ENCODE results near the gene SCAP.
"Not testable (repeated sequence)": the region's sequence is repeated elsewhere in the genome, so short reads cannot be mapped to it uniquely, and the experiment has no call there.

SCAP gene

DNA sequence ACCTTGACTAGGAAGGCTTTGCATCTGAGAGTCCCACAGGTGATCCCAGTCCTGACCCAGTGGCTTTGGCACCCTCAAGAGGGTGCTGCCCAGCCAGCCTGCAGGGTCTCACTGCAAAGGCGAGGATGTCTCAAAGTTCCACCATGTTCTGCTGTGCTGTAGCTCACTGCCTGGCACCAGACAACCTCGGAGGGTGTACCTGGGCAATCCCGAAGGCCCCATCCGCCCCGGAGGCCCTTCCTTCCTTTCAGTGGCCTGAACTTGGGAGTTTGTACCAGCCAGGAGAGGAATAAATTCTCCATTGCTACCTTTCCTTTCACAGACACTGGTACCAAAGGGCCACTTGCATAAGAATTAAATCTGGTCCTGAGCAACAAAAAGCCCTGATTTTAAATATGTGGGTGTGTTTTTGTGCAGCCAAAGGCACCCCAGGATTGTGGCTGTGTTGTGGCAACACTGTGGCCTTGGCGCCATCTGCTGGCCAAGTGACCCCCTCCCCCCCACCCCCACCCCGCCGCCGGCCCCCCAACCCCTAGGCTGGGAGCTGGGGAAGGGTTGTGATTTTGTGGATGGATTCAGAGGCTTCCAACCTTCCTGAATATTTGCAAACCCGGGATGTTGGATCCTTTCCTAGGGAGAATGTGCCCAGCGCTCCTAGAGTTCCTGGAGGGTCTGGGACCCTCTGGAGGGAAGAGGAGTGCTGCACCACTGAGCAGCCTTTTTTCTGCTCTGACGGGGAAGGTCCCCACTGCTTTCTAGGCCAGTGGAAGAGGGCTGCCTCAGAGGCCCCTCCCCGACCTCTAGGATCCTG lies 104.6 kb downstream of the SCAP start:
- H3K4me3 Mint-ChIP-seq, result no peak overlapping the region
- H3K27ac Mint-ChIP-seq, result no peak overlapping the region

DNA sequence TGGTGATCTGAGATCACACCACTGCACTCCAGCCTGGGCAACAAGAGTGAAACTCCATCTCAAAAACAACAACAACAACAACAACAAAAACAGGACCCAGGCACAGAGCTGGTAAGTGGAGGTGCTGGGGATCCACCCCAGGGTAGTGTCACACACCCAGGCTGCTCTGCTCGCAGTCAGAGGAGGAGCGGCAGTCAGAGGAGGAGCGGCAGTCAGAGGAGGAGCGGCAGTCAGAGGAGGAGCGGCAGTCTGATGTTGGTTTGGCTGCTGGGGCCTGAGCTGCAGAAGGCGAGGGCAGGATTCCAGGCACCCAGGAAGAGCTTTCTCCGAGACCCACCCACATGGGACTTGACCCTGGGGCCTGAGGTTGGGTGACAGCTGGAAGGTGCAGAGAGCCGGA lies 105.7 kb downstream of the SCAP start:
- not testable (repeated sequence) for H3K4me1 Mint-ChIP-seq; H3K27me3 Mint-ChIP-seq (ENCODE audit: low read depth); H3K36me3 Mint-ChIP-seq (ENCODE audit: low read depth); H3K4me3 Mint-ChIP-seq; H3K9me3 Mint-ChIP-seq; H3K27ac Mint-ChIP-seq

More for the DNA sequence above, 104.6 kb downstream of the SCAP start:
- no peaks in the 10 kb centered on the region for H3K9me3 Mint-ChIP-seq
- H3K36me3 Mint-ChIP-seq (ENCODE audit: low read depth), result no peaks in the 10 kb centered on the region
- peaks cover 9% of the 10 kb centered on the region for H3K27me3 Mint-ChIP-seq (ENCODE audit: low read depth)
- TF ChIP-seq, protein P1, sequence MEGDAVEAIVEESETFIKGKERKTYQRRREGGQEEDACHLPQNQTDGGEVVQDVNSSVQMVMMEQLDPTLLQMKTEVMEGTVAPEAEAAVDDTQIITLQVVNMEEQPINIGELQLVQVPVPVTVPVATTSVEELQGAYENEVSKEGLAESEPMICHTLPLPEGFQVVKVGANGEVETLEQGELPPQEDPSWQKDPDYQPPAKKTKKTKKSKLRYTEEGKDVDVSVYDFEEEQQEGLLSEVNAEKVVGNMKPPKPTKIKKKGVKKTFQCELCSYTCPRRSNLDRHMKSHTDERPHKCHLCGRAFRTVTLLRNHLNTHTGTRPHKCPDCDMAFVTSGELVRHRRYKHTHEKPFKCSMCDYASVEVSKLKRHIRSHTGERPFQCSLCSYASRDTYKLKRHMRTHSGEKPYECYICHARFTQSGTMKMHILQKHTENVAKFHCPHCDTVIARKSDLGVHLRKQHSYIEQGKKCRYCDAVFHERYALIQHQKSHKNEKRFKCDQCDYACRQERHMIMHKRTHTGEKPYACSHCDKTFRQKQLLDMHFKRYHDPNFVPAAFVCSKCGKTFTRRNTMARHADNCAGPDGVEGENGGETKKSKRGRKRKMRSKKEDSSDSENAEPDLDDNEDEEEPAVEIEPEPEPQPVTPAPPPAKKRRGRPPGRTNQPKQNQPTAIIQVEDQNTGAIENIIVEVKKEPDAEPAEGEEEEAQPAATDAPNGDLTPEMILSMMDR (IDR thresholded peaks at IDR 0.05; ENCODE audit: unreplicated experiment in 3 of 3), result peak; percentile 19 to 38 (median 26)
- H3K4me1 Mint-ChIP-seq, result no peaks in the 10 kb centered on the region

DNA sequence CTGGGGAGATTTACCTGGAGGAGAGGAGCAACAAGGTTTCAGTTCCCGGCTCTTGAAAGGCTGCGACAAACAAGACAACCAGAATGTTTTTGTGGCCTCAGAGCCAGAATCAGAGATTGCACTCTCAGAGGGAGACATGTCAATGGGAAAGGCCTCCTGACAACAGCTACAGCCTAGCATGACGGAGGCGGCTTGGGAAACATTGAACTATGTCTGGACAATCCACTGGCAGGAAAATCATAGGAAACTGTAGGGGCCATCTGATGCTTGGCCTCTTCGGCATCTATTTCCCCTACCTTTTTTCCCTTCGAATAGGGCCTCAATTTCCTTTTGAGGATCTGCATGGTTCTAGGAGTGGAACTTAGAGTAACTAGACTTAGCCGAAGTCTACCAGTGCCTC lies 108.1 kb downstream of the SCAP start:
- H3K27ac Mint-ChIP-seq, result no peak overlapping the region
- H3K4me1 Mint-ChIP-seq, result peaks cover 5% of the 10 kb centered on the region
- TF ChIP-seq, protein P1 (IDR thresholded peaks at IDR 0.05; ENCODE audit: unreplicated experiment in 3 of 3), result no peak
- peaks cover 9% of the 10 kb centered on the region for H3K27me3 Mint-ChIP-seq (ENCODE audit: low read depth)
- H3K36me3 Mint-ChIP-seq (ENCODE audit: low read depth), result no peaks in the 10 kb centered on the region
- H3K9me3 Mint-ChIP-seq, result peaks cover 3% of the 10 kb centered on the region
- H3K4me3 Mint-ChIP-seq, result no peak overlapping the region

DNA sequence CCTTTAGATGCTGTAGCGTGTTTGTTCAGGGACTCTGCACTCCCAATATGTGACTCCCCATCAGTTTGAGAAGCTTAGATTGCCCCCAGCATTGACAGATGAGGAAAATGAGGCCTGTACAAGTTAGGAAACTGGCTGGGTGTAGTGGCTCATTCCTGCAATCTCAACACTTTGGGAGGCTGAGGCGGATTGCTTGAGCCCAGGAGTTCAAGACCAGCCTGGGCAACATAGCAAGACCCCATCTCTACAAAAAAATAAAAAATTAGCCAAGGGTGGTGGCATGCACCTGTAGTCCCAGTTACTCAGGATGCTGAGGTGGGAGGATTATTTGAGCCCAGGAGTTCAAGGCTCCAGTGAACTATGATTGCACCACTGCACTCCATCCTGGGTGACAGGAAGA lies 108.9 kb downstream of the SCAP start:
- no peak overlapping the region for H3K27ac Mint-ChIP-seq
- H3K27me3 Mint-ChIP-seq (ENCODE audit: low read depth), result peaks cover 9% of the 10 kb centered on the region
- H3K4me1 Mint-ChIP-seq, result peaks cover 5% of the 10 kb centered on the region

DNA sequence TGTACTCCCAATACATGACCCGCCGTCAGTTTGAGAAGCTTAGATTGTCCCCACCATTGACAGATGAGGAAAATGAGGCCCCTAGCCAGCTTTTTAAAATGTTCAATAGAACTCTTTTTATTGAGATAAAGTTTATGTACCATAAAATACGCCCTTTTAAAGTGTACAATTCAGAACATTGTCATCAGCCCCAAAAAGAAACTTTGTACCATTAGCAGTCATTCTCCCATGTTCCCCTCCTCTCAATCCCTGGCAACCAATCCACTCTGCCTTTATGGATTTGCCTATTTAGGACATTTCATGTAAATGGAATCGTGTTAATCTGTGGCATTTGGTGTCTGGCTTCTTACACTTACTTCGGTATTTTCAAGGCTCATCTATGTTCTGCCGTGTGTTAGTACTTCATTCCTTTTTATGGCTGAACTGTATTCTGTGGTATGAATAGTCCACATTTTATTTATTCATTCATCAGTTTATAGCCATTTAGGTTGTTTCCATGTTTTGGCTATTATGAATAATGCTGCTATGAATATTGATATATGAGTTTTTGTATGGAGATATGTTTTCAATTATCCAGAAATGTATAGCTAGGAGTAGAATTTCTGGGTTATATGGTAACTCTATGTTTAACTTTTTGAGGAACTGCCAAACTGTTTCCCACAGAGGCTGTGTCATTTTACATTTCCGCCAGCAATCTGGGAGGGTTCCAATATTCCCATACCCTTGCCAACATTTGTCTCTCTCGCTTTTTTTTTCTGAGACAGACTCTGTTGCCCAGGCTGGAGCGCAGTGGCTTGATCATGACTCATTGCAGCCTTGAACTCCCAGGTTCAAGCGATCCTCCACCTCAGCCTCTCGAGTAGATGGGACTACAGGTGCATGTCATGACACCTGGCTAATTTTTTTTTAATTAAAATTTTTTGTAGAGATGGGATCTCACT lies 110.3 kb downstream of the SCAP start:
- Mint-ChIP-seq H3K27ac (no peak overlapping the region), H3K4me1 (peaks cover 5% of the 10 kb centered on the region), H3K4me3 (no peak overlapping the region), H3K27me3 (ENCODE audit: low read depth) (peaks cover 9% of the 10 kb centered on the region), H3K9me3 (peaks cover 5% of the 10 kb centered on the region), H3K36me3 (ENCODE audit: low read depth) (no peaks in the 10 kb centered on the region)
- TF ChIP-seq, protein P1 (IDR thresholded peaks at IDR 0.05; ENCODE audit: unreplicated experiment in 3 of 3), result no peak

More for the DNA sequence above, 108.9 kb downstream of the SCAP start:
- Mint-ChIP-seq H3K9me3 (peaks cover 5% of the 10 kb centered on the region), H3K4me3 (no peak overlapping the region), H3K36me3 (ENCODE audit: low read depth) (no peaks in the 10 kb centered on the region)
- TF ChIP-seq, protein P1 (IDR thresholded peaks at IDR 0.05; ENCODE audit: unreplicated experiment in 3 of 3), result no peak
